Hepatocyte (in vitro differentiated cells): ENCODE data around the gene DOCK1. TPM values are rescaled to one million over a fixed set of nuclear protein-coding genes. Genes with fewer than 3 reads are reported as not detected.

Experiments
- DNase-seq: peaks from one replicate; pipeline ENCODE4 v3.0.0-alpha.2; 2016; ENCODE audit warnings: low spot score
- H2AFZ ChIP-seq: fragments of 200-600 bp; sonication (generic); 2 replicates; pipeline ENCODE4 v1.6.0; 2016; ENCODE audit warnings: antibody characterized with exemption, mild to moderate bottlenecking
- H3K27ac ChIP-seq: fragments of 200-600 bp; sonication (generic); 2 replicates; pipeline ENCODE4 v1.5.1; 2016; ENCODE audit warnings: mild to moderate bottlenecking
- H3K27me3 ChIP-seq: fragments of 200-600 bp; sonication (generic); 2 replicates; pipeline ENCODE4 v1.6.1; 2016
- H3K36me3 ChIP-seq: fragments of 200-600 bp; sonication (generic); replicated peaks from 2 replicates; pipeline ENCODE4 v1.5.1; 2016; ENCODE audit warnings: low read depth; ENCODE audit not compliant: insufficient read depth
- H3K4me1 ChIP-seq: fragments of 200-600 bp; sonication (generic); 2 replicates; pipeline ENCODE4 v1.5.1; 2016; ENCODE audit warnings: mild to moderate bottlenecking, moderate library complexity; ENCODE audit not compliant: insufficient read depth
- H3K4me2 ChIP-seq: fragments of 200-600 bp; sonication (generic); 2 replicates; pipeline ENCODE4 v1.6.0; 2016
- H3K4me3 ChIP-seq: fragments of 200-600 bp; sonication (generic); 2 replicates; pipeline ENCODE4 v1.5.1; 2016; ENCODE audit warnings: mild to moderate bottlenecking
- H3K79me2 ChIP-seq: fragments of 200-600 bp; sonication (generic); 2 replicates; pipeline ENCODE4 v1.6.0; 2017; ENCODE audit warnings: mild to moderate bottlenecking
- H3K9me2 ChIP-seq: fragments of 200-600 bp; sonication (generic); replicated peaks from 2 replicates; pipeline ENCODE4 v1.6.0; 2017; ENCODE audit warnings: mild to moderate bottlenecking; ENCODE audit not compliant: insufficient read depth
- H3K9me3 ChIP-seq: fragments of 200-600 bp; sonication (generic); 2 replicates; pipeline ENCODE4 v1.5.1; 2016; ENCODE audit warnings: low read depth, mild to moderate bottlenecking
- H4K20me1 ChIP-seq: fragments of 200-600 bp; sonication (generic); 2 replicates; pipeline ENCODE4 v1.6.0; 2016; ENCODE audit warnings: mild to moderate bottlenecking; ENCODE audit not compliant: insufficient read depth, poor library complexity, severe bottlenecking
- EZH2 ChIP-seq: fragments of 200-600 bp; sonication (generic); IDR thresholded peaks from 2 replicates; pipeline ENCODE4 v1.6.1; 2016; ENCODE audit warnings: antibody characterized with exemption, mild to moderate bottlenecking, borderline replicate concordance
- EZH2phosphoT487 ChIP-seq: fragments of 200-600 bp; sonication (generic); IDR thresholded peaks from one replicate; pipeline ENCODE4 v1.6.1; 2018; ENCODE audit warnings: antibody characterized with exemption, mild to moderate bottlenecking, low read depth, moderate library complexity; ENCODE audit not compliant: unreplicated experiment, severe bottlenecking
- WGBS: methylation state at CpG from one replicate; pipeline ENCODE4 v1.1.6; 2016; ENCODE audit warnings: low lambda C conversion rate; ENCODE audit errors: missing lambda C conversion rate; 5-methylcytosine and 5-hydroxymethylcytosine counted together
- polyA plus RNA-seq: library from polyadenylated mRNA; unstranded; fragments of >200 nt; fragmentation: Nextera tagmentation; extraction: Ambion mirVana; gene quantifications from 2 replicates; pipeline ENCODE4 v1.2.1, GENCODE V29; 2016
- total RNA-seq: library from RNA; depleted of rRNA; stranded (reverse); fragments of >200 nt; gene quantifications from 2 replicates; pipeline ENCODE4 v1.2.3, GENCODE V29; 2014
- TF ChIP-seq, protein P1 (sequence below): fragments of 200-600 bp; sonication (generic); IDR thresholded peaks from 2 replicates; pipeline ENCODE4 v1.5.1; 2016; ENCODE audit warnings: antibody characterized with exemption, mild to moderate bottlenecking; ENCODE audit not compliant: poor library complexity

DOCK1 gene
- total and polyA plus RNA-seq, 2 experiments from 2014 or later, result 16.0 to 55.5 TPM

DNA sequence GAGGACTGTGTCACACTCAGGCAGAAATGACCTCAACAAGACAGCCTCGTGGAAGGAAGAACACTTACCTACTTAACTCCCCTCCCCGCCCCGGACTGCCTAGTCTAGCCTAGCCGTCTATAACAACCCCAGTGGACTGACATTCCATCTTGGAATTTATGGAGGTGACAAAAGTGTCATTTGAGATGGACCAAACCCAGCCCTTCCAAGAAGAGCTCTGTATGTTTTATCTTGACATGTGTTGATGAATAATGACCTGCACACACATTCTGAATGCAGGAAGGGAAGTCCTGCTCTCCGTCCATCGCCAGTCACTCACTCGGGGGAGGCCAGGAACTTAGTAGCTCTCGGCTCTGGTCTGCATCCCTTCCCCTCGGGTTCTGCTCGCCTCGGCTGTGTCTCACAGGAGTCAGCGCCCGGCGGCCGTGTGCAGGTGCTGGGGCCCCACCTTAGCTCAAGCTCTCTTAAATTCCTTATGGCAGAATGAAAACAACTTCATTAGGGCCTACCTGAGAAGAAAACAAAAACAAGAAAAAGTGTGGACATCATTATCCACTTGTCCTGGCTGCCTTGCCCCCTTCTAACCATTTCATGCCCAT is 503.0 kb downstream of the DOCK1 start:
- no peaks in the 10 kb centered on the region for H3K9me3 ChIP-seq
- no peaks in the 10 kb centered on the region for H3K36me3 ChIP-seq
- no peak overlapping the region for H3K27ac ChIP-seq
- no peak overlapping the region for H3K4me3 ChIP-seq
- WGBS, result 64% methylated on average over 15 of the region's 15 CpGs
- no peaks in the 10 kb centered on the region for H3K9me2 ChIP-seq
- H4K20me1 ChIP-seq, result no peaks in the 10 kb centered on the region
- H3K4me1 ChIP-seq, result peaks cover 6% of the 10 kb centered on the region
- no peaks in the 10 kb centered on the region for H3K79me2 ChIP-seq
- DNase-seq, result no peak
- no peak overlapping the region for H2AFZ ChIP-seq
- no peak for TF ChIP-seq EZH2phosphoT487
- TF ChIP-seq EZH2, result no peak
- TF ChIP-seq, protein P1, sequence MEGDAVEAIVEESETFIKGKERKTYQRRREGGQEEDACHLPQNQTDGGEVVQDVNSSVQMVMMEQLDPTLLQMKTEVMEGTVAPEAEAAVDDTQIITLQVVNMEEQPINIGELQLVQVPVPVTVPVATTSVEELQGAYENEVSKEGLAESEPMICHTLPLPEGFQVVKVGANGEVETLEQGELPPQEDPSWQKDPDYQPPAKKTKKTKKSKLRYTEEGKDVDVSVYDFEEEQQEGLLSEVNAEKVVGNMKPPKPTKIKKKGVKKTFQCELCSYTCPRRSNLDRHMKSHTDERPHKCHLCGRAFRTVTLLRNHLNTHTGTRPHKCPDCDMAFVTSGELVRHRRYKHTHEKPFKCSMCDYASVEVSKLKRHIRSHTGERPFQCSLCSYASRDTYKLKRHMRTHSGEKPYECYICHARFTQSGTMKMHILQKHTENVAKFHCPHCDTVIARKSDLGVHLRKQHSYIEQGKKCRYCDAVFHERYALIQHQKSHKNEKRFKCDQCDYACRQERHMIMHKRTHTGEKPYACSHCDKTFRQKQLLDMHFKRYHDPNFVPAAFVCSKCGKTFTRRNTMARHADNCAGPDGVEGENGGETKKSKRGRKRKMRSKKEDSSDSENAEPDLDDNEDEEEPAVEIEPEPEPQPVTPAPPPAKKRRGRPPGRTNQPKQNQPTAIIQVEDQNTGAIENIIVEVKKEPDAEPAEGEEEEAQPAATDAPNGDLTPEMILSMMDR, result no peak
- H3K4me2 ChIP-seq, result no peak overlapping the region
- no peaks in the 10 kb centered on the region for H3K27me3 ChIP-seq

DNA sequence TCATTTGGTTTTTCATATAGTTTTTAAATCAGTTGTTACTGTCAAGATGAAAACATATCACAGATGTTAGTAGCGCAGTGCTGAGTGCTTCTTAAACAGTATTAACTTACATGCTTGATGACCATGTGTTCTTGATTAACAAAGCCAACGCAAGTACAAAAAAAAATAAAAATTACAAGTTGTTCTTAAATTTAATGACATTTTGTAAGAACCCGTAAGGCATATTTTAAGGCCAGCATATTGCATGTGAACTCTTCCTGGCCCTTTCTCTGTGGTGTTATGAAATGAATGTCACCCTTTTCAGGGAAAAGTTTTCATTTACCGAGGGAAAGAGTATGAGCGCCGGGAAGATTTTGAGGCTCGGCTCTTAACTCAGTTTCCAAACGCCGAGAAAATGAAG is 503.5 kb downstream of the DOCK1 start:
- Histone ChIP-seq H3K4me2 (no peak overlapping the region), H3K27ac (no peak overlapping the region), H4K20me1 (no peaks in the 10 kb centered on the region), H3K9me2 (no peaks in the 10 kb centered on the region), H3K4me1 (peaks cover 6% of the 10 kb centered on the region), H2AFZ (no peak overlapping the region), H3K27me3 (no peaks in the 10 kb centered on the region), H3K4me3 (no peak overlapping the region), H3K79me2 (no peaks in the 10 kb centered on the region), H3K36me3 (no peaks in the 10 kb centered on the region), H3K9me3 (no peaks in the 10 kb centered on the region)
- no peak for DNase-seq
- 59% methylated on average over 9 of the region's 9 CpGs for WGBS
- TF ChIP-seq, protein P1, result no peak
- TF ChIP-seq EZH2phosphoT487 (no peak), EZH2 (no peak)

DNA sequence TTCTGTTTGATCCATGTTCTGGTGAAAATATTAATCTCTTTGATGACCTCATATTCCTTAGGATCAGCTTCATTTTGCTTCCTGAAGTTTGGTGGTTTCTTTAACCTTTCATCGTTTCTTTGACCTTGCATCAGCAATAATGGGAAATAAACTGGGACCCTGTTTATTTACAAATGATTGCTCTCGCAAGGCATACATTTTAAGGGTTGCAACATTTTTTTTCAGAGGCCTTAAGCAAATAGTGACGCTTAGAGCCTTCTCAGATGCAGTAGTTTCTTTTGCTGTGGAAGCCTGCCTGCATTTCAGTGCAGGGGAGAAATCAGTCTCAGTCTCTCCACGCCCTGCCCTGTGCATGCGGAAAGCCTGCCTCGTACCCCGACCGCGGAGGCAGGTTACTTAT is 504.8 kb downstream of the DOCK1 start:
- no peak overlapping the region for H3K4me2 ChIP-seq
- no peaks in the 10 kb centered on the region for H3K79me2 ChIP-seq
- H3K4me1 ChIP-seq, result peaks cover 6% of the 10 kb centered on the region
- no peaks in the 10 kb centered on the region for H3K9me3 ChIP-seq
- H3K27me3 ChIP-seq, result no peaks in the 10 kb centered on the region
- no peak overlapping the region for H3K27ac ChIP-seq
- no peak for DNase-seq
- no peaks in the 10 kb centered on the region for H3K36me3 ChIP-seq
- no peak overlapping the region for H3K4me3 ChIP-seq
- H2AFZ ChIP-seq, result no peak overlapping the region
- H3K9me2 ChIP-seq, result no peaks in the 10 kb centered on the region
- TF ChIP-seq, protein P1, result no peak
- TF ChIP-seq EZH2 (no peak), EZH2phosphoT487 (no peak)
- 83% methylated on average over 9 of the region's 9 CpGs for WGBS
- H4K20me1 ChIP-seq, result no peaks in the 10 kb centered on the region

DNA sequence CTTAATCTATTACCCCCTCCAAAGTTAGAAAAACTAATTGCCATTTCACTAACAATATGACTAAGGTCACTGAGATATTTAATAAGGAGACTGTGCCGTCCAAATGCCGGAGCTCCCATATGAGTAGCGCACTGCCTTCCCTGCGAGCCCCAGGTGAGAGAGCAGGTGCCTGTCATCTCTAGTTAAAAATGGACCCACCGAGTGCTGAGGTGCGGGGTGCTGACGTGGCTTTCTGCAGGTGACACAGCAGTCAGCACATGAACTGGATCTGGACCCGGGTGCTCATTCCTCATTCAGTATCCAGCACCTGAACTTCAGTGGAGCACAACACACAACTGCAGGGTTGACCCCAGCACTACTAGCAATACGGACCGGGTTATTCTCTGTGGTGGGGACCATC is 505.8 kb downstream of the DOCK1 start:
- TF ChIP-seq EZH2phosphoT487 (no peak), EZH2 (no peak)
- TF ChIP-seq, protein P1, result no peak
- Histone ChIP-seq H3K27me3 (no peaks in the 10 kb centered on the region), H3K4me3 (no peak overlapping the region), H3K9me3 (no peaks in the 10 kb centered on the region), H3K79me2 (no peaks in the 10 kb centered on the region), H3K9me2 (no peaks in the 10 kb centered on the region), H2AFZ (no peak overlapping the region), H3K27ac (no peak overlapping the region), H3K4me1 (peaks cover 6% of the 10 kb centered on the region), H4K20me1 (no peaks in the 10 kb centered on the region), H3K36me3 (no peaks in the 10 kb centered on the region), H3K4me2 (no peak overlapping the region)
- WGBS, result 96% methylated on average over 9 of the region's 10 CpGs
- no peak for DNase-seq
